GM19023 (cell line): ENCODE measurements around the gene INPP5F.
"Not testable (repeated sequence)": the region's sequence is repeated elsewhere in the genome, so short reads cannot be mapped to it uniquely, and the experiment has no call there.

Experiments used
- ATAC-seq: cut with Tn5 transposase; IDR thresholded peaks from one replicate; pipeline ENCODE4 v1.9.1; 2021; ENCODE audit warnings: mild to moderate bottlenecking, moderate library complexity; ENCODE audit not compliant: unreplicated experiment

INPP5F gene

GRCh38 chr10:119862524-119862923 lies 136.7 kb downstream of the INPP5F start:
- no peak for ATAC-seq

- ATAC-seq = no peak
Observed at GRCh38 chr10:119863951-119864565, 138.2 kb downstream of the INPP5F start.

GRCh38 chr10:119865699-119866240 lies 139.9 kb downstream of the INPP5F start:
- no peak for ATAC-seq

- ATAC-seq = no peak
Observed at GRCh38 chr10:119867317-119867716, 141.5 kb downstream of the INPP5F start.

GRCh38 chr10:119869398-119869797 lies 143.5 kb downstream of the INPP5F start:
- ATAC-seq = not testable (repeated sequence)

GRCh38 chr10:119871881-119872609 lies 146.2 kb downstream of the INPP5F start:
- ATAC-seq = peak; percentile 28

GRCh38 chr10:119872610-119872859 lies 146.7 kb downstream of the INPP5F start, which contains the start of gene MCMBP:
MCMBP (minus strand) TSS chr10:119872843; CDS start chr10:119872584, 259 bp downstream.
- peak; percentile 25 for ATAC-seq

- ATAC-seq = peak; percentile 88
Observed at GRCh38 chr10:119872860-119873681, 147.2 kb downstream of the INPP5F start.

- no peak for ATAC-seq
Observed at GRCh38 chr10:119878524-119878923, 152.7 kb downstream of the INPP5F start.
